ENCODE results near the gene ZNF438.
"Not testable (repeated sequence)": the region's sequence is repeated elsewhere in the genome, so short reads cannot be mapped to it uniquely, and the experiment has no call there.

ZNF438 gene

DNA sequence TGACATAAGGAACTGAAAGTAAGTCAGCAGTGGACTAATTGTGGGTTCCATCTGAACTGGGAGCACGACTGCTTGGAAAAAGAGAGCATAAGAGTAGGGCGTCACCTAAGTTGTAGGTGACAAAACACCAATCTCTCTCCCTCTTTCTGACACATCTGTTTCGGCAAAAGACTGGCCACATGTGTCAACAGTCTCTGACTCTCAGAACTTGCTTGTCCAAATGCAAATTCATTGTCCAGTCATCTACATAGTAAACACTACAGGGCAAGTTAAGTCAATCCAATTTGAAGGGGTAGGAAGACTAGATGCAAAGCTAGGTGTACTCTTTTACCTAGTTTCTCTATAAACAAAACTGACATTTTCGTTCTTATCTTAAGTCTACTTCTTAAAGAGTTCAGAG, 87.7 kb downstream of the ZNF438 start:
- no peak for TF ChIP-seq ZFX (IDR thresholded peaks at IDR 0.05)
- TF ChIP-seq, protein P1, sequence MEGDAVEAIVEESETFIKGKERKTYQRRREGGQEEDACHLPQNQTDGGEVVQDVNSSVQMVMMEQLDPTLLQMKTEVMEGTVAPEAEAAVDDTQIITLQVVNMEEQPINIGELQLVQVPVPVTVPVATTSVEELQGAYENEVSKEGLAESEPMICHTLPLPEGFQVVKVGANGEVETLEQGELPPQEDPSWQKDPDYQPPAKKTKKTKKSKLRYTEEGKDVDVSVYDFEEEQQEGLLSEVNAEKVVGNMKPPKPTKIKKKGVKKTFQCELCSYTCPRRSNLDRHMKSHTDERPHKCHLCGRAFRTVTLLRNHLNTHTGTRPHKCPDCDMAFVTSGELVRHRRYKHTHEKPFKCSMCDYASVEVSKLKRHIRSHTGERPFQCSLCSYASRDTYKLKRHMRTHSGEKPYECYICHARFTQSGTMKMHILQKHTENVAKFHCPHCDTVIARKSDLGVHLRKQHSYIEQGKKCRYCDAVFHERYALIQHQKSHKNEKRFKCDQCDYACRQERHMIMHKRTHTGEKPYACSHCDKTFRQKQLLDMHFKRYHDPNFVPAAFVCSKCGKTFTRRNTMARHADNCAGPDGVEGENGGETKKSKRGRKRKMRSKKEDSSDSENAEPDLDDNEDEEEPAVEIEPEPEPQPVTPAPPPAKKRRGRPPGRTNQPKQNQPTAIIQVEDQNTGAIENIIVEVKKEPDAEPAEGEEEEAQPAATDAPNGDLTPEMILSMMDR (conservative IDR thresholded peaks at IDR 0.05), result no peak
- no peak overlapping the region for H3K27ac ChIP-seq

DNA sequence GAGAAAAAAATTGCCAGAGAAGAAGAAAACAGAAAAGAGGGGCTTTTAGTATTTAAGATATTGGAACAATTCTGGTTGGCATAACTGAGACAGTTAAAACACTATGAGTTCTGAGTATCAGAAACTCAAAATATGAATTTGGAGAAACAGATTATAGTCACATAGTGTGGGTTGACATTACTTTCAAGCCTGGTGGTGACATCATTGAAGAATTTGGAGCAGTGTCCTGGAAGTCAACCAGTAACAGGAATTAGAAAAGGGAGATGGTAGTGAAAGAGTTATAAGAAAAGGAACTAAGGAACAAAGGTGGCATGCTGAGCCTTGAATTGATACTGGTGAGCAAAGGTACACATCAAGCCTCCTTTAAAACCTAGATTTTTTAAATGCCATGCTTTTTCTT, 88.2 kb downstream of the ZNF438 start:
- TF ChIP-seq ZFX (IDR thresholded peaks at IDR 0.05), result no peak
- TF ChIP-seq, protein P1 (conservative IDR thresholded peaks at IDR 0.05), result no peak
- no peak overlapping the region for H3K27ac ChIP-seq

DNA sequence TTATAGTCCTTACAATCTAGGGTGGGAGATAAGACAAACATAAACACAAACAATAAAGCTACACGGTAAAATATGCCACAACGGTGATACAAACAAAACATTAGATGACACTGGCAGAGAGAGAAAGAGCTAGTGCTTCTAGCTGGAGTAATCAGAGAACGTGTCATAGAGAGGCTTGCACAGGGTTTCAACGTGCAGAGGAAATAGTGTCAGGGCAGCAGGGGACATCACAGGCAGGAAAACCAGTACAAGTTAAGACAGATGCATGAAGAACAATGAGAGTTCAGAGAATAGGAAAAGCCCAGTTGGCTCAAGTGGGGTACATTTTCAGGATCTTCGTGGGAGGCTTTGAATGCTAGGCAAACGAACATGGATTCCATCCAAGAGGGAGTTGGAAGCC, 91.4 kb downstream of the ZNF438 start:
- TF ChIP-seq, protein P1 (conservative IDR thresholded peaks at IDR 0.05), result no peak
- TF ChIP-seq ZFX (IDR thresholded peaks at IDR 0.05), result no peak
- H3K27ac ChIP-seq, result no peak overlapping the region

DNA sequence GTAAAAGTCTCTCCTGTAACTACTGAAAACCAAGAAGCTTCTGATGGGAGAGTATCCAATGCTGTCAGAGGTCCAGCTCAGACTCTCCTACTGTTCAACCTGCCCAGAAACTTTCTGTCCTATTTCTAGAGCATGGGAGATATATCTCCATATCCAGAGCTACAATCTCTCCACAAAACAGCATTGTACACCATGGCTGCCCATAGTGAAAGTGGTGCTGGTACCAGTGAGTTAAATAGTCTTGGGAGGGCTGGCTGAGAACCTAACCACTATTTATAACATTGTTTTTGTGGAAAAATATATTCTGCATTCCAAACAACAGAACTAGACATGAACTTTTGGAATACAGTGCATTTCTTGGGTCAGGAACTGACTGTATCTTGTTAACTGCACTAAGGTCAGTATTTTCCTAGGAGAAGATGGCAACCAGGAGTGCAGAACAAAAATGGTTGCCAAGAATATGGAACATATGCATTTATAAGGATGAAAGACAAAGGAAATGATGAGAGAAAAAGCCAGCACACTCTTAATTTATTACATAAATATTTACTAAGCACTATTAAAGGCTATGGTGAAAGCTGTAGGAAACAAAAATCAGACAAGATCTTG, 91.9 kb downstream of the ZNF438 start:
- TF ChIP-seq, protein P1 (conservative IDR thresholded peaks at IDR 0.05), result no peak
- no peak for TF ChIP-seq ZFX (IDR thresholded peaks at IDR 0.05)
- no peak overlapping the region for H3K27ac ChIP-seq

GRCh38 chr10:30935078-30935477, 96.6 kb downstream of the ZNF438 start:
- TF ChIP-seq ZFX (IDR thresholded peaks at IDR 0.05), result no peak
- TF ChIP-seq, protein P1 (conservative IDR thresholded peaks at IDR 0.05), result no peak
- H3K27ac ChIP-seq, result no peak overlapping the region

- H3K27ac ChIP-seq, result no peak overlapping the region
- TF ChIP-seq ZFX (IDR thresholded peaks at IDR 0.05), result no peak
Observed at GRCh38 chr10:30931094-30931493, 100.6 kb downstream of the ZNF438 start.

DNA sequence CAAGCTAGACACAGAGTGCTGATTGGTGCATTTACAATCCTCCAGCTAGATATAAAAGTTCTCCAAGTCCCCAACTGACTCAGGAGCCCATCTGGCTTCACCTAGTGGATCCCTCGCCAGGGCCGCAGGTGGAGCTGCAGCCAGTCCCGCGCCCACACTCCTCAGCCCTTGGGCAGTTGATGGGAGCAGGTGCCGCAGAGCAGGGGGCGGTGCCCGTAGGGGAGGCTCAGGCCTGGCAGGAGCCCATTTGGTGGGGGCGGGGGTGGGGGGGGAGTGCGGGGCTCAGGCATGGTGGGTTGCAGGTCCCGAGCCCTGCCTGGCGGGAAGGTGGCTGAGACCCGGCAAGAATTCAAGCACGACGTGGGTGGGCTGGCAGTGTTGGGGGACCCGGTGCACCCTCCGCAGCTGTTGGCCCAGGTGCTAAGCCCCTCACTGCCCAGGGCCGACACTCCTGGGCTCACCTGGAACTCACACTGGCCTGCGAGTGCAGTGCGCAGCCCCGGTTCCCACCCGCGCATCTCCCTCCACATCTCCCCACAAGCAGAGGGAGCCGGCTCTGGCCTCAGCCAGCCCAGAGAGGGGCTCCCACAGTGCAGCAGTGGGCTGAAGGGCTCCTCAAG, 101.7 kb downstream of the ZNF438 start:
- TF ChIP-seq, protein P1 (conservative IDR thresholded peaks at IDR 0.05), result no peak
- TF ChIP-seq ZFX (IDR thresholded peaks at IDR 0.05), result no peak

GRCh38 chr10:30929311-30929729, 102.3 kb downstream of the ZNF438 start:
- not testable (repeated sequence) for H3K27ac ChIP-seq

More for the DNA sequence above, 101.7 kb downstream of the ZNF438 start:
- H3K27ac ChIP-seq, result no peak overlapping the region
